ENCODE results near the gene RWDD4. TPM values are rescaled to one million over a fixed set of nuclear protein-coding genes. Genes with fewer than 3 reads are reported as not detected.

The RWDD4 gene
- total and polyA plus RNA-seq, 8 donors: 8.5 to 15.4 (median 12.8) TPM

- H3K9me3 ChIP-seq: no peaks in the 10 kb centered on the region
- H3K27me3 ChIP-seq: no peaks in the 10 kb centered on the region
- H3K4me3 ChIP-seq: peak overlapping the region; percentile 69 to 98 (median 90)
- FAIRE-seq (no peak), ATAC-seq (peak; percentile 34 to 58 (median 46)), DNase-seq (peak in 4 of 6 donors; percentile 17 to 65 (median 44))
- H3K36me3 ChIP-seq: no peaks in the 10 kb centered on the region
- peaks cover 11 to 18% (median 14%) of the 10 kb centered on the region in 3 donors for H3K4me1 ChIP-seq
- TF ChIP-seq CTCF (IDR thresholded peaks at IDR 0.05): peak in 1 of 4 donors; percentile 3
- peak overlapping the region; percentile 71 to 92 (median 88) for H3K27ac ChIP-seq
- WGBS, 2 donors: 0 to 1% methylated on average over 28 to 37 of the region's 39 CpGs
- intact Hi-C loops (cut with DNase I): no loop called here
Measured at GRCh38 chr4:183658362-183659028, 490 bp downstream of the RWDD4 start.

GRCh38 chr4:183657564-183657963 lies 1.4 kb downstream of the RWDD4 start:
- ATAC-seq: no peak
- intact Hi-C loops (cut with DNase I): no loop called here
- peaks cover 0 to 5% (median 0%) of the 10 kb centered on the region in 3 donors for H3K36me3 ChIP-seq
- no peaks in the 10 kb centered on the region for H3K9me3 ChIP-seq
- whole genome bisulfite sequencing, 2 donors: 42 to 50% methylated on average over 3 of the region's 3 CpGs
- H3K27me3 ChIP-seq: no peaks in the 10 kb centered on the region
- peaks cover 11 to 18% (median 14%) of the 10 kb centered on the region in 3 donors for H3K4me1 ChIP-seq
- H3K4me3 ChIP-seq: peak overlapping the region; percentile 69 to 98 (median 90)
- no peak for FAIRE-seq
- H3K27ac ChIP-seq: no peak overlapping the region
- TF ChIP-seq CTCF (IDR thresholded peaks at IDR 0.05): no peak
- DNase-seq: no peak

DNA sequence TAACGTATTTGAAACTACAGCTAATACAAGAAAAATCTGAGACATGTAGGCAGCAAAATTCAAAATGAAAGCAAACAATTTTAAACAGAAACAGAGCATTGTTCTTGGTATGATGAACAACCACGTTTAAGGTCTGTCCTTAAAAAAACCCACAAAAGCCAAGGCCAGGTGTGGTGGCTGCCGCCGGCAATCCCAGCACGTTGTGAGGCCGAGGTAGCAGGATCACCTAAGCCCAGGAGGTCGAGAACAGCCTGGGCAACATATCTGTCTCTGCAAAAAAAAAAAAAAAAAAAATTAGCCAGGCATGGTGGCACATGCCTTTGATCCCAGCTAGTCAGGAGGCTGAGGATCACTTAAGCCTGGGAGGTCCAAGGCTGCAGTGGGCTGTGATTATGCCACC lies 13.7 kb downstream of the RWDD4 start:
- FAIRE-seq: no peak
- Histone ChIP-seq H3K36me3 (peaks cover 0 to 44% (median 7%) of the 10 kb centered on the region in 3 donors), H3K27ac (no peak overlapping the region), H3K4me1 (no peaks in the 10 kb centered on the region), H3K27me3 (no peaks in the 10 kb centered on the region), H3K9me3 (no peaks in the 10 kb centered on the region), H3K4me3 (no peak overlapping the region)
- WGBS, 2 donors: 84 to 89% methylated on average over 7 of the region's 7 CpGs
- intact Hi-C loops (cut with DNase I): no loop called here
- no peak for DNase-seq
- no peak for ATAC-seq
- no peak for TF ChIP-seq CTCF (IDR thresholded peaks at IDR 0.05)

DNA sequence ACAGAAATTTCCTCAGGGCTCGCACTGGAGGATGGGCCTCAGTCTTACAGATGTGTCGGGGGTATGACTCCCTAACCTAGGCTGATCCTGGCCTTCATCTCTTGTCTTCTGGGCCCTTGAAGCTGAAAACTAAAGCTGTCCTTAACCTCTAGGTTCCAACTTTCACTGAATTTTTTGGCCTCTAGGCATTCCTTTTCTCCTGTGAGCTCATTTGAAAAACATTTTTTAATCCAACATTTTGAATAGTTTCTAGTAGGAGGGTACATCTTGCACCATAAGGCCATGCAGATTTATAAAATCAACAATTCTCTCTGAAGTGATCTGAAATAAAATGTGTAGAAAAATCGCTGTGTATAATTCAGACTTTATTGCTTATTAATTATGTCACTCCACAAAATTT lies 19.7 kb downstream of the RWDD4 start:
- WGBS, 2 donors: 81 to 91% methylated on average over 3 of the region's 3 CpGs
- FAIRE-seq (no peak), ATAC-seq (no peak), DNase-seq (no peak)
- no peak overlapping the region for H3K27ac ChIP-seq
- H3K27me3 ChIP-seq: no peaks in the 10 kb centered on the region
- intact Hi-C loops (cut with DNase I): no loop called here
- no peaks in the 10 kb centered on the region for H3K9me3 ChIP-seq
- H3K36me3 ChIP-seq: peaks cover 0 to under 1% (median 0%) of the 10 kb centered on the region in 3 donors
- TF ChIP-seq CTCF (IDR thresholded peaks at IDR 0.05): no peak
- H3K4me1 ChIP-seq: peaks cover 0 to 8% (median 6%) of the 10 kb centered on the region in 3 donors
- H3K4me3 ChIP-seq: no peak overlapping the region

DNA sequence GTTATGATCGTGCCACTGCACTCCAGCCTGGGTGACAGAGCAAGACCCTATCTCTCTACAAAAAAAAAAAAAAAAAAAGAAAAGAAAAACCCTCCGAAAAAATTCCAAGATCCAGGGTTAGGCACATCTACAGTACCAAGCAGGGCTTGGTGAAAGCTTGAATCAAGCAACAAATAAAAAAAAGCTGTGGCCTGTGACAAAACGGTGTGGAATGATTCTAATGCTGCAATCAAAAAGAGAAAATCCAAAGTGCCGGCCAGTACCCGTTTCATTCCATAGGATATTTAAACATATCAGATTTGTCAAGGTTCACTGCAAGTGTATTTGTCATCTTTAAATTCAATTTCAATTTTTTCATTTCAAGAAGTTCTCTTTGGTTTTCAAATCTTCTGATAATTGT lies 20.5 kb downstream of the RWDD4 start:
- Histone ChIP-seq H3K36me3 (no peaks in the 10 kb centered on the region), H3K4me3 (no peak overlapping the region), H3K4me1 (peaks cover 0 to 8% (median 6%) of the 10 kb centered on the region in 3 donors), H3K27me3 (no peaks in the 10 kb centered on the region), H3K9me3 (no peaks in the 10 kb centered on the region), H3K27ac (no peak overlapping the region)
- TF ChIP-seq CTCF (IDR thresholded peaks at IDR 0.05): no peak
- FAIRE-seq: no peak
- ATAC-seq: no peak
- no peak for DNase-seq
- intact Hi-C loops (cut with DNase I): no loop called here
- WGBS, 2 donors: 77 to 82% methylated on average over 5 of the region's 5 CpGs

Measured in pancreas (tissue), 10 donors.